Urinary bladder (tissue), 4 donors: Measurements from ENCODE around the gene UBE2E2. TPM values are rescaled to one million over a fixed set of nuclear protein-coding genes. Genes with fewer than 3 reads are reported as not detected.

Experiments used
- DNase-seq: peaks from one replicate; pipeline ENCODE4 v3.0.0-alpha.2; 2015; ENCODE audit errors: extremely low spot score
- H3K27ac ChIP-seq: one replicate; pipeline ENCODE4 v1.5.1; 2013; ENCODE audit warnings: low read depth, mild to moderate bottlenecking, moderate library complexity
- H3K36me3 ChIP-seq: one replicate; pipeline ENCODE4 v1.6.1; 2013; ENCODE audit warnings: mild to moderate bottlenecking, moderate library complexity; ENCODE audit not compliant: insufficient read depth
- H3K4me1 ChIP-seq: one replicate; pipeline ENCODE4 v1.6.1; 2013; ENCODE audit warnings: mild to moderate bottlenecking, moderate library complexity; ENCODE audit not compliant: insufficient read depth
- H3K4me3 ChIP-seq: one replicate; pipeline ENCODE4 v1.5.1; 2013; ENCODE audit warnings: low read depth, low read length
- WGBS: extraction: QIAGEN DNeasy Blood & Tissue Kit; methylation state at CpG from one replicate; pipeline ENCODE4 v1.1.7; 2013; 5-methylcytosine and 5-hydroxymethylcytosine counted together
- polyA plus RNA-seq: library from polyadenylated mRNA; stranded (reverse); fragments of 200-250 nt; gene quantifications from one replicate; pipeline ENCODE4 v1.2.3, GENCODE V29; 2013
- total RNA-seq: library from RNA; depleted of rRNA; stranded (reverse); fragments of >200 nt; gene quantifications from one replicate; pipeline ENCODE4 v1.2.3, GENCODE V29; 2014
- donor health status: healthy with polysubstance abuse.
- donor health status: healthy.

The UBE2E2 gene
- total and polyA plus RNA-seq, 2 donors = 36.3 to 120 TPM

DNA sequence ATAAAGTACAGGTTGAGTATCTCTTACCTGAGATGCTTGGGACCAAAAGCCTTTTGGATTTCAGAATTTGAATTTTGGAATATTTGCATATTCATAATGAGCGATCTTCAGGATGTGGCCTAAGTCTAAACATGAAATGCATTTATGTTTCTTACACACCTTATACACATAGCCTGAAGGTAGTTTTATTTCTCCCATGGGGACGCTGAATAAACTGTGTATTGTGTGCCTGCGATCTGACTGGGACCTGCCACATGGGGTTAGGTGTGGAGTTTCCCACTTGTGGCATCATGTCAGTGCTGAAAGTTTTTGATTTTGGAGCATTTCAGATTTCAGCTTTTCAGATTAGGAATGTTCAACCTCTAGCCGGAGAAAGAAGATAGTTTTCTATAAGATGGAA lies 35.5 kb downstream of the UBE2E2 start:
- no peak overlapping the region for H3K4me3 ChIP-seq
- WGBS = 98% methylated on average over 4 of the region's 4 CpGs
- no peak for DNase-seq
- no peaks in the 10 kb centered on the region for H3K36me3 ChIP-seq
- H3K27ac ChIP-seq = no peak overlapping the region
- H3K4me1 ChIP-seq = no peaks in the 10 kb centered on the region

DNA sequence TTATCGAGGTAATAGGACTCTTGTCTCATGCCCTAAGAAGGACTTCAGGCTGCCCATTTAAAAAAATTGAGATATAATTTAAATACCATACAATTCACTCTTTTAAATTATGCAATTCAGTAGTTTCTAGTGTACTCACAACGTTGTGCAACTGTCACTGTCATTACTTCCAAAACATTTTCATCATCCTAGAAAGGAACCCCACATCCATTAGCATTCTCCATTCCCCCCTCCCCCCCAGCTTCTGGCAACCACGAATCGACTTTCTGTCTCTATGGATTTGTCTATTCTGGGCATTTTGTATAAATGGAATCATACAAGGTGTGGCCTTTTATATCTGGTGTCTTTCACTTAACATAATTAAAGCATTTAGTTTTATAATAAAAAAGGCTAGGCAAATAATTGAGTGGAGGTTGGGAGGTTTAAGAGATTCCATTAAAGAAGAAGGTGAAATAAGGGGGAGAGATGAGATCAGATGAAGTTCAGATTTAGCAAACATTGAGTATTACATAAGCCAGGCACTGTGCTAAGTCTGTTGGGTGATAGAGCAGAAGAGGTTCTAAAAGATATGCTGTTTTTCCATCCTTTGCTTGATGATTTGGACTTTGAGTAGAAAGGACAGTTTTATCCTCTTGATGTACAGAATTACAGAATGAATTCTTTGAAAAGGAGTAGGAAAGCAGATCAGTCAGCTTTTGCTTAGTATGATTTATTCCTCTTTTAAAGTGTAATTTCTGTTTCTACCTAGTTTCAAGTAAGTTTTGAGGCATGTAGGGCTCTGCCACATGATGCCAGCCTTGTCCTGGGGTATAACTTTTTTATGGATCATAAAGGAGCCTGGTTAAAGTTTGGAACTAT lies 36.3 kb downstream of the UBE2E2 start:
- Histone ChIP-seq H3K4me1 (no peaks in the 10 kb centered on the region), H3K27ac (no peak overlapping the region), H3K36me3 (no peaks in the 10 kb centered on the region), H3K4me3 (no peak overlapping the region)
- no peak for DNase-seq
- WGBS = 80% methylated on average over 4 of the region's 4 CpGs

DNA sequence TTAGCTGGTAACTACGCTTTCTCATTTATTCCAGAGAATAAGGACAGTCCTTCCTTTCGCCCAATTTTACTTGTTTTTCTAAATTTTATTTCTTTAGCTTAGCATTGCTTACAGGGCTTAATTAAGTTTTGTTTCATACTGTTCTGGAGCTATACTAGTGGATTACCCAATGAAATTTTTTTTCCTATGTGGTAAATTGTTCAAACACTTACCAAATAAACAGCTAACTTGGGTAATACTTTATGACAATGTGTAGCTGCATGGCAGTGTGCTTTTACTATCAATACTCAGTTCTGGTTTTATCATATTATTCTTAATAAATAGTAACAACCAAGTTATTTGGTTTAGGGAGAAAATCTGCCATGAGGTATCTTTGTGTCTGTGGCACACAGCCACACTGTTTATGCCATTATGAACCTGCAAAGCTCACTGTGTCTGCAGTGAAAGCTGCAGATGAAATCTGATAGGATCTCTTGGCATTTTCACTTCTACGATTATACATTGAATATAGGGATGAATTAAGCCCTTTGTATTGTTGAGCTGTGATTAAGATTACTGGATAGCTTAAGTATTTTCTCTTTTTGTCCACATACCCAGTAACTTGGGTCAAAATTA lies 37.2 kb downstream of the UBE2E2 start:
- DNase-seq = no peak
- WGBS = 87% methylated on average over 3 of the region's 3 CpGs
- Histone ChIP-seq H3K36me3 (no peaks in the 10 kb centered on the region), H3K4me1 (no peaks in the 10 kb centered on the region), H3K27ac (no peak overlapping the region), H3K4me3 (no peak overlapping the region)

DNA sequence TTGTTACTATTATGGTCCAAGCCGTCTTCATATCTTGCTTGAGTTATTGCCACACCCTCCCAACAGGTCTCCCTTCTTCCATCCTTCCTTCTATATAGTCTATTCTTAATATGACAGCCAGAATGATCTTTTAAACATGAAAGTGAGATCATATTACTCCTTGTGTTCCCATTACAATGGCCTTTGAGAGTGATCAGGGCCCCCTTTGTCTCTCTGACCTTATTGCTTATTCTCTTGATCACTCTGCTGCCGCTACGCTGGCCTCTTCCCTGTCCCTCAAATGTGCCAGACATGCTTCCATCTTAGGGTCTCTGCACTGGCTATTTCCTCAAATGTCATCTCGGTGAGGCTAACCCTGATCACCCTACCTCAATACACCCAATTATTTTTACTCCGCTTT lies 38.1 kb downstream of the UBE2E2 start:
- 98% methylated on average over 5 of the region's 5 CpGs for WGBS
- no peaks in the 10 kb centered on the region for H3K4me1 ChIP-seq
- no peaks in the 10 kb centered on the region for H3K36me3 ChIP-seq

DNA sequence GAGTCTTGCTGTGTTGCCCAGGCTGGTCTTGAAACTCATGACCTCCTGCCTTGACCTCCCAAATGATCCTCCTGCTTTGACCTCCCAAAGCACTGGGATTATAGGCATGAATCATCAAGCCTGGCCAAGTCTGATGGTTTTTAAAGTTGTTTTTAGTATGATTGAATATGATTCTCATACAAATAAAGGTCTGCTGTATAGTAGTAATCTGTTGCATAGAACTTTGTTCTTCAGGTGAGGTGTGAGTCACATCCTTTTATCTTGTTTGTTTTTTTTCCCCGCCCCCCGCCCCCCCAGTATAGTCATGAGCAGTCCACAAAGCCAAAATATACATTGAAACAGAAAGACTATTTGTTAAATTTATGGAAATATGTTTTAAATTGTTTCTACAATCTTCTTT lies 39.0 kb downstream of the UBE2E2 start:
- Histone ChIP-seq H3K36me3 (no peaks in the 10 kb centered on the region), H3K4me3 (no peak overlapping the region), H3K27ac (no peak overlapping the region), H3K4me1 (no peaks in the 10 kb centered on the region)
- no peak for DNase-seq
- 96% methylated on average over 2 of the region's 2 CpGs for WGBS

More for the DNA sequence above, 38.1 kb downstream of the UBE2E2 start:
- Histone ChIP-seq H3K4me3 (no peak overlapping the region), H3K27ac (no peak overlapping the region)
- DNase-seq = no peak

DNA sequence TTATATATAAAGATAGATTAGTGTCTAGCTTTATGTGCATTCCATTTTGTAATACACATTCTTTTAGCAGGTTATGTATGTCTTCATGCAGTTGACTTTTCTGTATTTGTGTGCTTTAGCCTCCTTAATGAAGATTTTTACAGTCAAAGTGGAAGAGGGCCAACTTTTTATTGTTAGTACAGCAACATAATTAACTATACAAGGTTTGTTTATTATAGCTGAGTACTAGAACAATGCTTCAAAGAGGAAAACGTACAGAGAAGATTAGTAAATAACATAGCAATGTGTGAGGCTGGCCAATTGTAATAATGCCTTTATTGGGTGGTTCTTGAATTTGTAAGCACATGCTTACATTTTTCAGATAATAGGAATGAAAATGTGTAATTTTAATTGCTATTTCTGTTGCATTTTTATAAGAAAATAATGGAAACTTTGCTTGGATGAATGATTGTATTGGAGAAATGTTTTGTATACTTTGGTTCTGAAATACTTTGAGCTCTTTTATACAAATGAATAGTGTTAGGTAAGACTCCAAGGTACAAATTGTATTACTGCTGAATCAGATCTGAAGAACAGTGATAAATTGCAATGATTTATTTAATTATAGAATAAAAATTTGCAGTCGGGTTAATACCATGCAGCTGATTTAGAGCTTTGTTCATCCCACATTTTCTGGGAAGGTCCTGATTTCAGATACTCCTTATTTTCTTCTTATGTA lies 41.4 kb downstream of the UBE2E2 start:
- no peaks in the 10 kb centered on the region for H3K36me3 ChIP-seq
- whole genome bisulfite sequencing = 40% methylated on average over 2 of the region's 2 CpGs
- H3K4me3 ChIP-seq = no peak overlapping the region
- no peaks in the 10 kb centered on the region for H3K4me1 ChIP-seq
- DNase-seq = no peak
- H3K27ac ChIP-seq = no peak overlapping the region

DNA sequence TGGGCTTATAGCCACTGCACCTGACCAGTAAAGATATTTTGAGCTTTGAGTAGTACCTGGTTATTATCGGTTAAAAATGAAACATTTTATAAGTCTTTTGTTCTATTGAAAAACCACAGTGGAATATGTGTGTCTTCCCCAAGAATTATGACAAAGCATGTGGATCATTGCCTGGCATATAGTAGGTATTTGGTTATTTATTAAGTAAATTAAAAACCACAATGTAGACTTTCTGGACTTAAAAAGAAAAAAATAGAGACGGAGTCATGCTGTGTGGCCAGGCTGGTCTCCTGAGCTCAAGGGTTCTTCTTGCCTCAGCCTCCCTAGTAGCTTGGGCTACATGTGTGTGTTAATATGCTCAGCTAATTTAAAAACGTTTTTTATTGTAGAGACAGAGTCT lies 43.5 kb downstream of the UBE2E2 start:
- 85% methylated on average over 3 of the region's 3 CpGs for WGBS
- H3K4me1 ChIP-seq = no peaks in the 10 kb centered on the region
- no peak overlapping the region for H3K4me3 ChIP-seq
- no peak for DNase-seq
- no peaks in the 10 kb centered on the region for H3K36me3 ChIP-seq
- H3K27ac ChIP-seq = no peak overlapping the region

DNA sequence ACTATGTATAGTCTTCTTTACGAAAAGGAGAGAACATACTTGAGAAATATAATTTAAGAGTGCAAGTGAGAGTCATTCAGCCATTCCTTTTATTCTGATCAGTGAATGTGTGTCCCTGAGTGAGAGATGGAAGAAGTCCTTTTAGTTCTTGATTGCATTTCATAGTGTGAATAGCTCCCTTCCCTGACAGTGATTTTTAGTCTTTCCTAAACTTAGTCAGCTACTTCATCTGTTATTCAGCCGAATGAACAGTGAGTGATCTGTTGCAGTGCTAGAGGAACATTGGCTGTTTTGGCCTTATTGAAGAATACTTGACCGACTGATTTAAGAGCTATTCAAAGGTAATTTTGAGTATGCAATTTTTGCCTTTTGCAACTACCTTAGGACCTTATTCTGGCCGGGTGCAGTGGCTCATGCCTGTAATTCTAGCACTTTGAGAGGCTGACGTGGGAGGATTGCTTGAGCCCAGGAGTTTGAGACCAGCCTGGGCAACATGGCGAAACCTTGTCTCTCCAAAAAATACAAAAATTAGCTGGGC lies 45.5 kb downstream of the UBE2E2 start:
- Histone ChIP-seq H3K4me1 (no peaks in the 10 kb centered on the region), H3K27ac (no peak overlapping the region), H3K4me3 (no peak overlapping the region), H3K36me3 (no peaks in the 10 kb centered on the region)
- DNase-seq = no peak
- 95% methylated on average over 6 of the region's 6 CpGs for WGBS

DNA sequence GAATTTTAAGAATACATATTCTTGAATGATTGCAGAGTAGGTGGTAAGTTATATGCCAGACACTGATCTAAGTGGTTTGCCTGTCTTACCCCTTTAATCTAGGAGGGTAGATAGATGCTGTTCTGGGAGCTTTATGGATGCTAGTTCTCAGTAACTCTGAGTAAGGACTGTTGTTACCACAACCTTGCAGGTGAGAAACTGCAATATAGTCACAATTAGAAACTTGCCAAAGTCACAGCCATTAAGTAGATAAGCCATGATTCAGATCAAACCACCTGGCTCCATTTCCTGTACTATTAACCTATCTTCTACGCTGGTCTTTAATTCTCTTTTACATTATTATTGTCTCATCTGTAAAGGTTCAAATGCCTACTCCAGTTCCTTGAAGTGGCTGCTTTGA lies 46.8 kb downstream of the UBE2E2 start:
- Histone ChIP-seq H3K27ac (no peak overlapping the region), H3K36me3 (no peaks in the 10 kb centered on the region), H3K4me3 (no peak overlapping the region), H3K4me1 (no peaks in the 10 kb centered on the region)
- no peak for DNase-seq
- WGBS = 95% methylated on average over 1 of the region's 1 CpG

DNA sequence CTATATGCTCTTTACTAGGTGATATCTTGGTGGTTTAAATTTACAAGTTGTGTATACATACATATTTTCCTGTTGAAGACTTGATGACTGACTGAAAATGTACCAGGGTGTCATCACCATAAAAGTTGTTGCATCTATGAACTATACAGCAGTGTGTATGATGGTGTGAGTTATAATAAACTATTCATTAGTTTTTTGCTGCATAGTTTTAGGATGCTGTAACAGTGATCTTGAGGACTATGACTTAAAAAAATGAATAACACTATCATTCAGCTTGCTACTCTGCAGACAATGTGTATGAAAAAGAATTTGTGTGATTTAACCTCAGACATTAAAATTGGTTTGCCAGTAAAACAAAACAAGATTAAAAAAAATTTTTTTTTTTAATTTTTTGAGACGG lies 49.0 kb downstream of the UBE2E2 start:
- Histone ChIP-seq H3K4me3 (no peak overlapping the region), H3K27ac (no peak overlapping the region), H3K36me3 (no peaks in the 10 kb centered on the region), H3K4me1 (no peaks in the 10 kb centered on the region)
- DNase-seq = no peak
- 93% methylated on average over 1 of the region's 1 CpG for WGBS

DNA sequence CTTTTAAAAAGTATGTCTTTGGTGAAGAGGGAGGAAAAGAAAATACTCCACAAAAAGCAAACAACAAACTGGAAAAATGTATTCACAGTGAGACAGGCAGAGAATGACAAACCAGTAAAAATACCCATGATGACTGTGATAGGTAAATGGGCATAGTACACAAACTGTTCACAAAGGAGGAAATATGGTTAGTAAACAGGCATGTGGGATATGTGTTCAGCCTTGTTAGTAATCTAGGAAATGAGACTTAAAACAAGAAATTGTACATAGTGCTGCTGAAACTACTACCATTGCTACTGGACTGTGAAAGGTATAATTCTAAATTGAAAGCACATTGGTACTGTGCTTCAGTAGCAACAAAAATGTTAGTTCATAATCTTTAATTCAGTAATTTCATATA lies 50.1 kb downstream of the UBE2E2 start:
- no peaks in the 10 kb centered on the region for H3K4me1 ChIP-seq
- no peaks in the 10 kb centered on the region for H3K36me3 ChIP-seq
- no peak overlapping the region for H3K27ac ChIP-seq
- DNase-seq = no peak
- H3K4me3 ChIP-seq = no peak overlapping the region

DNA sequence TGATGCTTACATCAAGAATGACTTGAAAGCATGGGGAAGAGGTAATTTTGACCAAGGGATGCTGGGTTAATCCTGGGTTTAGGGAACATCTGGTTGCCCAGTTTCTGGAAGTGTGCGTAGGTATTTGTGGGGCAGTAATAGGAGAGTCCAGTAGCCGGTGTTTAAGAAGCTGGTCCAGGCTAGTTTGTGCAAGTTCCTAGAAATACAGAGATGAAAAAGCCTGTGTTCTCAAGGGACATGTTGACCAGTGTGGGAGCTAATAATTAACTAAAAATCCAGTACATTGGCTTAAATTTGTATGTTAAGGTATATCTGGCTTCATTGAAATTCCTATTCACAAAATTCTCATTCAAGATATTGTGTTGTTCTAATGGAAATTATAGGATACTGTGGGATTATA lies 51.2 kb downstream of the UBE2E2 start:
- WGBS = 96% methylated on average over 2 of the region's 2 CpGs

DNA sequence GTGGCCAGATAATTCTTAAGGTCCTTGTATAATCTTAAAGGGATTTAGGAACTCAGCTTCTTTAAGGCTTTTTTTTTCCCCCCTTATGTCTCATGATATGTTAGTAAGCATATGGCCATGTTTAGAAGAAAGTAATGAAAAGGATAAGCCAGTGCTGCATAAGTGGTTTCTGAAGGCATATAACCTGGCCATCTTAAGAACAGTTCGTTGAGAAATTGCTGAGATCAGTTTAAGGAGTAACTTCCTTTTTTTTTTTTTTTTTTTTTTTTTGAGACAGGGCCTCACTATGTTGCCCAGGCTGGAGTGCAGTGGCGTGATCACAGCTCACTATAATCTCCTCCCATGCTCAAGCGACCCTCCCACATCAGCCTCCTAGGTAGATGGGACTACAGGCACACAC lies 51.7 kb downstream of the UBE2E2 start:
- no peak for DNase-seq
- H3K4me3 ChIP-seq = no peak overlapping the region
- H3K4me1 ChIP-seq = no peaks in the 10 kb centered on the region
- H3K36me3 ChIP-seq = no peaks in the 10 kb centered on the region
- H3K27ac ChIP-seq = no peak overlapping the region
- WGBS = 88% methylated on average over 3 of the region's 3 CpGs

More for the DNA sequence above, 51.2 kb downstream of the UBE2E2 start:
- Histone ChIP-seq H3K4me1 (no peaks in the 10 kb centered on the region), H3K36me3 (no peaks in the 10 kb centered on the region), H3K27ac (no peak overlapping the region), H3K4me3 (no peak overlapping the region)
- DNase-seq = no peak
